NCI-H146 (cell line): Measurements from ENCODE around the gene TBX10.
"Not testable (repeated sequence)": the region's sequence is repeated elsewhere in the genome, so short reads cannot be mapped to it uniquely, and the experiment has no call there.

Experiments
- DNase-seq: peaks from one replicate; lab custom pipeline; 2025; lab: John Stamatoyannopoulos, UW

The TBX10 gene

GRCh38 chr11:67615728-67616430, 23.7 kb downstream of the TBX10 start:
- DNase-seq = no peak

GRCh38 chr11:67614730-67615714, 24.5 kb downstream of the TBX10 start:
- peak; percentile 26 for DNase-seq

DNA sequence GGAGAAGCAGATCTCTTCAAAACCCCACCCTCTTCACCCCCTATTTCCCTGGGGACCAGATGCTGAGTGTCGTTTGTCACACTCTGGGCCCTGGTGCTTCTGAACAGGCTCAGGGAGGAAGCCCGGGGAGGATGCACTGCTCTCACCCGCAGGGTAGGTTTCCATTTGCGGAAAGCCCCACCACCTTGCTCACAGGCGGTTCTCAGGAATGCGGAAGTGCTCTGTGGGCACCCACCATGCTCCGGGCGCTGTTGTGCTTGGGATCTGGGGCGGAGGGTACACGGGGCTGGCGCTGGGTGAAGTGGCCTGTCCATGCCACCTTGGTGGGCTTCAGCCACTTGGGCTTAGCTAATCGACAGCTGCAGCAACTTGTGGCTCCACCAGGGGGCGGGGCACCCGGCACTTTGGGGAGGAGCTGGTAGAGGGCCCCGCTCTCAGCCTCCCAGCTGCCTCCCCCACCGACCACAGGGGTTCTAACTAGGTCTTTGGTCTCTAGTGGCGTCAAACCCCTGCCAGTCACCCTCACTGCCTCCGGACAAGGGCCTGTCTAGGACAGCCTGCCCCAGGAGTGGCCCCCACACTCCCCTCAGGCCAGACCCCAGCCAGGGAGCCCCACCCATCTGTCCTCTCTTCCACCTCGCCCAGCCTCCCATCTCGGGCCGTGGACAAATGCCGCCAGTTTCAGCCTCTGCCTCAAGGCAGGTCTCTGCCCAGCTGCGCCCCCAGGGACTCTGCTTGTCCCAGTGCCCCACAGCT, 25.4 kb downstream of the TBX10 start:
- DNase-seq = peak; percentile 33

DNA sequence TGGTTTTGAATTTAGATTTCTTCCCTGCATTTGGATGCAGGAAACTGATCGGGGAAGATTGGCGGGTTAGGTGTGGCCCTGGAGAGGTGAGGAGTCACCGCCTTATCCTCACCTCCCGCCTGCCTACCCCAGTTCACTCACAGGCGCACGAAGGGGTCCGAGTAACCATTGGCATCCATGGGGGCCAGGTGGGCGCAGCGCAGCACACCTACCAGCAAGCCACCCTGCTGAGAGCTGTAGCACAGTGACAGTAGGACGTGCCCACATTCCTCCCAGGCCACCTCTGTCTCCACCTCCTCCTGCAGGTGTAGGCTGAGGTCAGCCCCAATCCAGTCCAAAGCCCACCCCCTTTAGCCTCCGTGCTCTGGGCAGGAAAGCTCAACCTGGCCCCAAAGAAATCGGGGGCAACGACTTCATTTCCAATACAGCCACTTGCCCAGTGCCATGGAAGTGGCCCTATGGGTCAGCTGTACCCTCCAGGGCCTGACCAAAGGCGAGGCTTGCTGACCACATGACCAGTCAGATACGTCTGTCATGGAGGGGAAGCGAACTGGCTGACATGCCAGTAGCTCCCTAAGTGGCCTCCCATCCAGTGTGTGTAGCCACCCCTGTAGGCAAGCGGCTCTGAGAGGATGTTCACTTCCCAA, 26.1 kb downstream of the TBX10 start:
- DNase-seq = no peak

GRCh38 chr11:67612751-67613150, 26.8 kb downstream of the TBX10 start:
- no peak for DNase-seq

- DNase-seq = no peak
These were observed 27.6 kb downstream of the TBX10 start for GRCh38 chr11:67611704-67612587.

DNA sequence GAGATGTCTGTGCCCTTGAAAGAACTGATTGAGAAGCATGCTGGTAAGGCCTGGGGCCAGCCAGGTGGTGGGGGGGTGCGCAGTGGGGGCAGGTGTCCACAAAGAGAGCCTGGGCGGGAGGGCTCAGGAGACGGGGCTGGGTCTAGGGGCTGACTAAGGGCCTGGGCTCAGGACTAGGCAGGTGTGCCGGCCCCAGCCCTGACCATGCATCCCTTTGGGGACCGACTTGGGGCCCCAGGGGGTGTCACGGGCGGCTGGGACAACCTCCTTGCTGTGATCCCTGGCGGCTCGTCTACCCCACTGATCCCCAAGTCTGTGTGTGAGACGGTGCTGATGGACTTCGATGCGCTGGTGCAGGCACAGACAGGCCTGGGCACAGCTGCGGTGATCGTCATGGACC, 28.4 kb downstream of the TBX10 start:
- no peak for DNase-seq

GRCh38 chr11:67610302-67610868, 29.2 kb downstream of the TBX10 start:
- no peak for DNase-seq

- DNase-seq = no peak
These were observed 30.2 kb downstream of the TBX10 start for GRCh38 chr11:67609316-67609715.

GRCh38 chr11:67608486-67608885, 31.1 kb downstream of the TBX10 start:
- no peak for DNase-seq

DNA sequence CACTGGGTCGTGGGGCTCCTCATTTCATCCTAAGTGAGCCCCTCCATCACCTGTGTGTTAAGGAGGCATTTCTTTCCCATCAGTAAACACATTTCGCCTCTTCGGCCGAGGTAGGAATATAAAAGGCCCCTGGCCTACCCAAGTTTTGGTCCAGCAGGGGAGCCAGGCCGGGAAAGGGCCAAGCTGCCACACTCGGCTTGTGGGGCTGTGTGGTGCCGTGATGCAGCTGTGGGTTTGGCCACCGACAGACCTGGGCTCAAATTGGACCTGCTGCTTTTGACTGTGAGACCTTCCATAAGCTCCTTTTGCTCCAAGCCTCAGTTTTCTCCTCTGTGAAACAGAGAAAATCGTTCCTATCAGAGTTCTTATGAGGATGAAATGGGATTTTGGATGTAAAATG, 32.1 kb downstream of the TBX10 start:
- no peak for DNase-seq

DNA sequence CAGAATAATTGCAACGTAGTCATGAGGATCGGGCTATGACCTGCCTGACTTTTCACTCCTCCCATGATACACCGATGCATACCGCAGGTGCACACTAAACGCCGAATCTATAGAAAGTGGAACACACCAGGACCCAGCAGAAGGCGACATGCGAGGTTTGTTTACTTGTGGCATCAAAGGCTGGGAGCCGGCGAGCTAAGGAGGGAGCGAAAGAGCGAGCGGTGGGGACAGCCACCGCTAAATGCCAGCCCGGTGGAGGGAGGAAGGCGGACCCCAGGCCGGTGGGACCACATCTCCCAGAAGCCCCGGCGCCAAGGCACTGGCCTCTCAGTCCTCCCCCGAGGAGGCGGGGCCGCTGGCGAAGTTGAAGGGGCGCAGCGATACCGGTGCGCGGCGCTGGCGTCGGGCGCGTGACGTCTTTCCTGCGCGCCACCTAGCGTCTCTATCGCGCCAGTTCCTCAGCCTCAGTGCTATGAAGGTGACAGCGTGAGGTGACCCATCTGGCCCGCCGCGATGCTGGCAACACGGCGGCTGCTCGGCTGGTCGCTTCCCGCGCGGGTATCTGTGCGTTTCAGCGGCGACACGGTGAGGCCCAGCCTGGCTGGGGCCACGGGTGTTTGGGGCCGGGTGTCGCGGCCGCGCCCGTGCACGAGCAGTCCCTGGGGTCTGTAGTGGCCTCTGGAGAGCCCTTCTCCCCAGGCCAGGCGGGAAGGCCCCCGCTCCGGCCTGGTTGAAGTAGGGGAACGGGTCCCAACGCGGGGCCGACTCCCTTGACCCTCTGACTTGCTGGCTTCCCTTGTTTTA, 32.9 kb downstream of the TBX10 start, which contains the start of gene NDUFV1:
TSS of gene NDUFV1 (plus strand) at position 445 of the 804 bp plus-strand sequence. CDS start at position 514, 69 bp downstream.
- peak; percentile 99 for DNase-seq

DNA sequence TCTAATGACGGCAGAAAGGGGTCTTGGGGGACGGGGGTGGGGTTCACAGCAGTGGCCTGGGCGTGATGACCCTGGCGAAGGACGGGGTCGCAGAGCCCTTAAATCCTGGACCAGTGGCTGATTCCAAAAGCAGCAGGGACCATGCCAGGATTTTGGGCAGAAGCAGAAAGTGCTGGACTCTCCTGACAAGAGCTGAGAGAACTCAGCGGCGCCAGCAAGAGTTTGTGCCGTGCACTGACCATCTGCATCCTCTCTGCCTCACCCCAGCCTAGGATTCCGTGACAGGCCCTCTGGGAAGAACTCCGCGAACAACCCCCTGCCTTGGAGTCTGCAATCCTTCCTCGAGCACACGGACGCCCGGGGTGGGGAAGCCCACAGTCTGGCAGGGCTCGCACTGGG, 33.5 kb downstream of the TBX10 start:
- no peak for DNase-seq

DNA sequence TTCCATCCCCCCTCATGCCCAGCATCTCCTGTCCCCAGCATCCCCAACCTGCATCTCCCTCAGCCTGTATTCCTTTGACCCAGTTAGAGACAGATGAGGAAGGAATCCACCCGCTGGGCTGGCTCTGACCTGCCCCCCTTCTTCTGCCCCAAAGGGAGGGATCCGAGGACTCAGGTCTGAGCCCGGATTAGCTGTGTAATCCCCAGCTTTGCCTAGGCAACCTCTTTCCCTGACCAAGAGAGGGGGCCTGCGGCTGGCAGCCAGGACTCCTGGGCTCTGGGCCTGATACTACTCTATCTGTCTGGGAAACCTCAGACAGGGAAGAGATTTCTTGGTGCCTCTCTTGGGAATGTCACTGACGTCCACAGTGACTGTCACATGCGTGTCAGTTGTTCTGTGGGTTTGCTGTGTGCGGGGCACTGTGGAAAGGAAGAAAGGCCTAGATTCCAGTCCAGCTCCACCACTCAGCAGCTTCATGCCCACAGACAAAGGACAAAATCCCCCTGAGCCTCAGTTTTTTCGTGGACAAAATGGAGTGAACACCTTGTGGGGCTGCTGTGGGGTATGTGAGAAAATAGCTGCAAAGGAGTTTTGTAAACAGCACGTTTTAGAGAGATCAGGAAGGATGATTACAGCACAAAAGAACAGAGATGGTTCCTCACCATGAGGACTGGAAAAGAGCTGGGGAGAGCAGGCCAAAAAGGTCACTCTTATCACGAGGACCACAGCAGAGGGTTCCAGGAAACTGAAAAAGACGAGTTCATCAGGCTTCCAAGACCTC, 34.1 kb downstream of the TBX10 start:
- DNase-seq = no peak

DNA sequence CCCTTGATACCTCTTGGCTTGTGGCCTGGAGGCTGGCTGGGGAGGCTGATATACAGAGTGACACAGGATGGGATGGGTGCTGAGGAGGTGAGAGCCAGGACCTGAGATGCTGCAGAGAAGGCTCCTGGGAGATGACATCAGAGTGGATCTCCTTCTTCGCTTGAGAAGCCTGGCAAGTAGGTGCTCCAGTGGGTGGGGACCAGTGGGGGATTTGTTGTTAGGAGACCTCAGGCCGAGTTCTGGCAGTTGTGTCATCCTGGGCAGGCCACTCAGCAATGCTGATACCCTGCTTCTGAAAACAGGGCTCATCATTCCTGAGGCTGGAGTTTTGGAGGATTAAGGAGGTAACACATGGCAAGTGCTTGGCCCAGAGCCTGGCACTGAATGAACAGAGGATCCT, 34.7 kb downstream of the TBX10 start:
- no peak for DNase-seq

GRCh38 chr11:67604119-67604518, 35.4 kb downstream of the TBX10 start:
- not testable (repeated sequence) for DNase-seq

GRCh38 chr11:67601098-67601497, 38.5 kb downstream of the TBX10 start:
- DNase-seq = no peak

- no peak for DNase-seq
These were observed 39.1 kb downstream of the TBX10 start for GRCh38 chr11:67600324-67601029.
